Smooth muscle cell (in vitro differentiated cells): ENCODE results near the gene ZW10. TPM values are rescaled to one million over a fixed set of nuclear protein-coding genes. Genes with fewer than 3 reads are reported as not detected.

ENCODE experiments used
- DNase-seq: peaks from one replicate; lab custom pipeline; 2025; ENCODE audit not compliant: unreplicated experiment; lab: John Stamatoyannopoulos, UW
- H2AFZ ChIP-seq: fragments of 200-600 bp; sonication (generic); 2 replicates; pipeline ENCODE4 v1.6.0; 2016; ENCODE audit warnings: antibody characterized with exemption, low read depth, mild to moderate bottlenecking
- H3F3A ChIP-seq: fragments of 200-600 bp; sonication (generic); 2 replicates; pipeline ENCODE4 v1.6.0; 2017; ENCODE audit warnings: antibody characterized with exemption, low read depth
- H3K27ac ChIP-seq: fragments of 200-600 bp; sonication (generic); 2 replicates; pipeline ENCODE4 v1.5.1; 2016; ENCODE audit warnings: low read depth, mild to moderate bottlenecking
- H3K27me3 ChIP-seq: fragments of 200-600 bp; sonication (generic); 2 replicates; pipeline ENCODE4 v1.6.1; 2016; ENCODE audit warnings: low read depth, mild to moderate bottlenecking
- H3K36me3 ChIP-seq: fragments of 200-600 bp; sonication (generic); 2 replicates; pipeline ENCODE4 v1.5.1; 2016; ENCODE audit warnings: low read depth
- H3K4me1 ChIP-seq: fragments of 200-600 bp; sonication (generic); 2 replicates; pipeline ENCODE4 v1.5.1; 2016; ENCODE audit warnings: low read depth
- H3K4me2 ChIP-seq: fragments of 200-600 bp; sonication (generic); 2 replicates; pipeline ENCODE4 v1.6.0; 2016; ENCODE audit warnings: mild to moderate bottlenecking
- H3K4me3 ChIP-seq: fragments of 200-600 bp; sonication (generic); 2 replicates; pipeline ENCODE4 v1.5.1; 2016; ENCODE audit warnings: mild to moderate bottlenecking
- H3K79me2 ChIP-seq: fragments of 200-600 bp; sonication (generic); 2 replicates; pipeline ENCODE4 v1.6.0; 2016; ENCODE audit warnings: low read depth, mild to moderate bottlenecking
- H3K9ac ChIP-seq: fragments of 200-600 bp; sonication (generic); 2 replicates; pipeline ENCODE4 v1.6.0; 2016; ENCODE audit warnings: low read depth
- H3K9me3 ChIP-seq: fragments of 200-600 bp; sonication (generic); replicated peaks from 2 replicates; pipeline ENCODE4 v1.5.1; 2016; ENCODE audit warnings: low read depth
- H4K20me1 ChIP-seq: fragments of 200-600 bp; sonication (generic); 2 replicates; pipeline ENCODE4 v1.6.0; 2016; ENCODE audit warnings: low read depth
- CTCF ChIP-seq: fragments of 200-600 bp; sonication (generic); IDR thresholded peaks from 2 replicates; pipeline ENCODE4 v1.5.1; 2017; ENCODE audit warnings: borderline replicate concordance, mild to moderate bottlenecking, antibody characterized with exemption; ENCODE audit not compliant: insufficient read depth, poor library complexity, severe bottlenecking
- WGBS: methylation state at CpG from one replicate; pipeline ENCODE4 v1.1.7; 2016; ENCODE audit warnings: low lambda C conversion rate; 5-methylcytosine and 5-hydroxymethylcytosine counted together
- polyA plus RNA-seq: library from polyadenylated mRNA; unstranded; fragments of >200 nt; fragmentation: Nextera tagmentation; extraction: Ambion mirVana; gene quantifications from 2 replicates; pipeline ENCODE4 v1.2.1, GENCODE V29; 2016
- total RNA-seq: library from RNA; depleted of rRNA; stranded (reverse); fragments of >200 nt; gene quantifications from 2 replicates; pipeline ENCODE4 v1.2.3, GENCODE V29; 2014

Gene ZW10
- total RNA-seq (20.7 and 23.0 TPM in 2 replicates), polyA plus RNA-seq (15.4 and 15.6 TPM in 2 replicates)

- H3K27me3 ChIP-seq: no peaks in the 10 kb centered on the region
- WGBS: under 1% methylated on average over 46 of the region's 46 CpGs
These were observed at the start of gene ZW10 for GRCh38 chr11:113773416-113774173. TSS of gene ZW10 (minus strand) at chr11:113773692. CDS start at chr11:113773666, 26 bp downstream.

GRCh38 chr11:113818426-113818825, 44.9 kb upstream of the ZW10 start:
- H3K4me3 ChIP-seq: no peak overlapping the region
- H3K4me2 ChIP-seq: no peak overlapping the region
- H3K79me2 ChIP-seq: no peaks in the 10 kb centered on the region
- no peak overlapping the region for H3K9ac ChIP-seq
- no peak overlapping the region for H3K27ac ChIP-seq
- H4K20me1 ChIP-seq: no peaks in the 10 kb centered on the region
- WGBS: 98% methylated on average over 3 of the region's 3 CpGs
- no peaks in the 10 kb centered on the region for H3F3A ChIP-seq
- H3K27me3 ChIP-seq: no peaks in the 10 kb centered on the region
- peaks cover 12% of the 10 kb centered on the region for H3K4me1 ChIP-seq
- H3K36me3 ChIP-seq: no peaks in the 10 kb centered on the region
- no peak for DNase-seq
- no peak overlapping the region for H2AFZ ChIP-seq
- no peaks in the 10 kb centered on the region for H3K9me3 ChIP-seq
- TF ChIP-seq CTCF: no peak

More at GRCh38 chr11:113773416-113774173, at the start of gene ZW10:
- Histone ChIP-seq H3K4me1 (peaks cover 9% of the 10 kb centered on the region), H3K4me3 (peak within 1 kb of the TSS; percentile 85), H3K36me3 (no peaks in the 10 kb centered on the region), H3K9me3 (no peaks in the 10 kb centered on the region), H3K4me2 (peak within 1 kb of the TSS; percentile 86), H2AFZ (peak within 1 kb of the TSS; percentile 93), H3F3A (no peaks in the 10 kb centered on the region), H4K20me1 (peaks cover 5% of the 10 kb centered on the region), H3K27ac (peak within 1 kb of the TSS; percentile 83), H3K9ac (peak within 1 kb of the TSS; percentile 90), H3K79me2 (peaks cover 26% of the 10 kb centered on the region)
- peak; percentile 97 for TF ChIP-seq CTCF
- peak; percentile 83 for DNase-seq

- H3K27ac ChIP-seq: no peak overlapping the region
- H4K20me1 ChIP-seq: no peaks in the 10 kb centered on the region
- no peaks in the 10 kb centered on the region for H3K79me2 ChIP-seq
- TF ChIP-seq CTCF: no peak
- H3K27me3 ChIP-seq: no peaks in the 10 kb centered on the region
- no peaks in the 10 kb centered on the region for H3K9me3 ChIP-seq
- no peak overlapping the region for H3K4me2 ChIP-seq
- H3K9ac ChIP-seq: no peak overlapping the region
- no peak overlapping the region for H3K4me3 ChIP-seq
- H3K36me3 ChIP-seq: no peaks in the 10 kb centered on the region
- H3K4me1 ChIP-seq: peaks cover 14% of the 10 kb centered on the region
- no peaks in the 10 kb centered on the region for H3F3A ChIP-seq
- WGBS: 89% methylated on average over 6 of the region's 6 CpGs
- no peak for DNase-seq
- H2AFZ ChIP-seq: no peak overlapping the region
These were observed 44.1 kb upstream of the ZW10 start for GRCh38 chr11:113817626-113818025.

GRCh38 chr11:113817162-113817561, 43.7 kb upstream of the ZW10 start:
- no peak for TF ChIP-seq CTCF
- Histone ChIP-seq H3K4me1 (peaks cover 14% of the 10 kb centered on the region), H3K79me2 (no peaks in the 10 kb centered on the region), H3K9me3 (no peaks in the 10 kb centered on the region), H3F3A (no peaks in the 10 kb centered on the region), H4K20me1 (no peaks in the 10 kb centered on the region), H2AFZ (no peak overlapping the region), H3K4me3 (no peak overlapping the region), H3K36me3 (no peaks in the 10 kb centered on the region), H3K27me3 (no peaks in the 10 kb centered on the region), H3K4me2 (no peak overlapping the region), H3K27ac (no peak overlapping the region), H3K9ac (no peak overlapping the region)
- WGBS: 100% methylated on average over 1 of the region's 1 CpG
- DNase-seq: no peak
